H1 (cell line): ENCODE measurements around the gene MTX1. TPM values are rescaled to one million over a fixed set of nuclear protein-coding genes. Genes with fewer than 3 reads are reported as not detected.

Source experiments
- CTCF ChIA-PET: fragments of 300-600 bp; sonication (Branson Sonifier 250); formaldehyde crosslinking; loops from one replicate; lab custom pipeline; 2021; ENCODE audit not compliant: partially characterized antibody; lab: Charles Lee
- POLR2A ChIA-PET: fragments of 300-600 bp; sonication (Branson Sonifier 250); formaldehyde crosslinking; loops from one replicate; lab custom pipeline; 2021; ENCODE audit warnings: inconsistent platforms; ENCODE audit not compliant: partially characterized antibody; lab: Charles Lee
- DNase-seq, 2 experiments: peaks; one replicate each; pipeline versions ENCODE4 v3.0.0 to v3.0.0-alpha.2; 2010 to 2022; ENCODE audit warnings: low spot score in 2 of 2, low read depth in 1 of 2, mixed read lengths in 1 of 2
- FAIRE-seq: peaks from 2 replicates; lab custom pipeline; 2011; peaks lifted over from hg19 to GRCh38; lab: Jason Lieb, UNC
- H2AFZ ChIP-seq: 2 replicates; pipeline ENCODE4 v1.8.1; 2012; ENCODE audit warnings: low read length, inconsistent platforms
- H2AK5ac ChIP-seq: 2 replicates; pipeline ENCODE4 v1.6.1; 2013; ENCODE audit warnings: low read depth, low read length
- H2BK120ac ChIP-seq: replicated peaks from 2 replicates; pipeline ENCODE3; 2013; ENCODE audit warnings: low read depth, low read length, inconsistent platforms
- H2BK12ac ChIP-seq: 2 replicates; pipeline ENCODE4 v1.6.1; 2013; ENCODE audit warnings: low read depth, low read length
- H2BK15ac ChIP-seq: 2 replicates; pipeline ENCODE4 v1.6.1; 2013; ENCODE audit warnings: low read length
- H2BK20ac ChIP-seq: 2 replicates; pipeline ENCODE4 v1.6.1; 2013; ENCODE audit warnings: low read length
- H2BK5ac ChIP-seq: 2 replicates; pipeline ENCODE4 v1.6.1; 2013; ENCODE audit warnings: low read depth, low read length
- H3K14ac ChIP-seq: 2 replicates; pipeline ENCODE4 v1.6.1; 2013; ENCODE audit warnings: inconsistent platforms; ENCODE audit not compliant: insufficient read length
- H3K18ac ChIP-seq: 2 replicates; pipeline ENCODE4 v1.6.1; 2013; ENCODE audit warnings: low read length; ENCODE audit errors: extremely low read depth
- H3K23ac ChIP-seq: 2 replicates; pipeline ENCODE4 v1.6.1; 2013; ENCODE audit warnings: inconsistent platforms; ENCODE audit not compliant: insufficient read length
- H3K23me2 ChIP-seq: 2 replicates; pipeline ENCODE4 v1.6.1; 2013; ENCODE audit warnings: low read depth, low read length
- H3K27ac ChIP-seq: 2 replicates; pipeline ENCODE4 v1.6.1; 2011; ENCODE audit warnings: low read depth, low read length, inconsistent platforms
- H3K27me3 ChIP-seq, 4 experiments: replicated peaks in 1 of 4; 1 replicate in 1 of 4; 2 replicates in 3 of 4; pipeline versions ENCODE4 v1.6.1 to v1.8.1; 2011 to 2013; ENCODE audit warnings: low read length in 3 of 4, mild to moderate bottlenecking in 3 of 4, inconsistent platforms in 2 of 4, mixed read lengths in 2 of 4, moderate library complexity in 1 of 4; ENCODE audit not compliant: control insufficient read depth in 3 of 4, insufficient read depth in 3 of 4; ENCODE audit errors: extremely low read depth in 1 of 4
- H3K36me3 ChIP-seq, 4 experiments: 2 replicates each; pipeline versions ENCODE4 v1.6.1 to v1.8.1; 2011 to 2013; ENCODE audit warnings: mild to moderate bottlenecking in 4 of 4, low read length in 3 of 4, moderate library complexity in 2 of 4, control low read depth in 1 of 4, inconsistent platforms in 1 of 4; ENCODE audit not compliant: insufficient read depth in 4 of 4, control insufficient read depth in 2 of 4
- H3K4ac ChIP-seq: replicated peaks from 2 replicates; pipeline ENCODE3; 2013; ENCODE audit warnings: low read length, low read depth, mixed read lengths, inconsistent platforms; ENCODE audit not compliant: insufficient read length
- H3K4me1 ChIP-seq, 4 experiments: replicated peaks in 1 of 4; 1 replicate in 1 of 4; 2 replicates in 3 of 4; pipeline versions ENCODE4 v1.6.1 to v1.8.1; 2011 to 2013; ENCODE audit warnings: low read length in 3 of 4, inconsistent platforms in 2 of 4, mixed read lengths in 1 of 4; ENCODE audit not compliant: insufficient read depth in 4 of 4, control insufficient read depth in 3 of 4
- H3K4me2 ChIP-seq, 2 experiments: 2 replicates each; pipeline versions ENCODE4 v1.6.1 to v1.8.1; 2011 to 2013; ENCODE audit warnings: low read depth in 2 of 2, low read length in 2 of 2, control low read depth in 1 of 2, inconsistent platforms in 1 of 2, mild to moderate bottlenecking in 1 of 2; ENCODE audit not compliant: insufficient read depth in 1 of 2
- H3K4me3 ChIP-seq, 4 experiments: fragments of 200-600, 300-600 bp in 1 of 4; sonication (generic), shearing (Covaris generic), sonication (Bioruptor Twin) in 1 of 4; 2 replicates each; pipeline versions ENCODE4 v1.5.1 to v1.8.1; 2011 to 2016; ENCODE audit warnings: low read length in 4 of 4, low read depth in 3 of 4, control low read depth in 2 of 4, inconsistent platforms in 2 of 4, mild to moderate bottlenecking in 2 of 4, mixed read lengths in 1 of 4, moderate library complexity in 1 of 4; ENCODE audit not compliant: insufficient read depth in 2 of 4; ENCODE audit errors: extremely low read depth in 1 of 4
- H3K56ac ChIP-seq: replicated peaks from 2 replicates; pipeline ENCODE3; 2013; ENCODE audit warnings: low read depth, mild to moderate bottlenecking, mixed read lengths, low read length, inconsistent platforms; ENCODE audit not compliant: insufficient read length
- H3K79me1 ChIP-seq: 2 replicates; pipeline ENCODE4 v1.6.1; 2013; ENCODE audit warnings: low read depth, low read length, control low read depth
- H3K79me2 ChIP-seq, 2 experiments: 2 replicates each; pipeline versions ENCODE4 v1.6.1 to v1.8.1; 2012 to 2013; ENCODE audit warnings: low read length in 2 of 2, mild to moderate bottlenecking in 2 of 2, inconsistent platforms in 1 of 2; ENCODE audit not compliant: insufficient read depth in 2 of 2, control insufficient read depth in 1 of 2
- H3K9ac ChIP-seq, 4 experiments: replicated peaks in 1 of 4; 1 replicate in 1 of 4; 2 replicates in 3 of 4; pipeline versions ENCODE4 v1.6.1 to v1.8.1; 2011 to 2013; ENCODE audit warnings: low read depth in 3 of 4, low read length in 3 of 4, control low read depth in 2 of 4, mild to moderate bottlenecking in 2 of 4, moderate library complexity in 2 of 4, inconsistent platforms in 1 of 4; ENCODE audit errors: extremely low read depth in 1 of 4
- H3K9me3 ChIP-seq, 2 experiments: 2 replicates each; pipeline versions ENCODE4 v1.6.1 to v1.8.1; 2012 to 2013; ENCODE audit warnings: mild to moderate bottlenecking in 2 of 2, moderate library complexity in 2 of 2, control low read depth in 1 of 2, inconsistent platforms in 1 of 2, low read depth in 1 of 2, low read length in 1 of 2, mixed read lengths in 1 of 2; ENCODE audit not compliant: insufficient read depth in 2 of 2
- H4K20me1 ChIP-seq, 2 experiments: replicated peaks in 1 of 2; 2 replicates each; pipeline versions ENCODE3 to v1.8.1; 2011 to 2013; ENCODE audit warnings: inconsistent platforms in 2 of 2, low read length in 2 of 2, mild to moderate bottlenecking in 1 of 2; ENCODE audit not compliant: insufficient read depth in 2 of 2, control insufficient read depth in 1 of 2
- H4K5ac ChIP-seq: 2 replicates; pipeline ENCODE4 v1.6.1; 2013; ENCODE audit warnings: low read length, low read depth, mixed read lengths, inconsistent platforms; ENCODE audit not compliant: insufficient read length
- H4K8ac ChIP-seq: 2 replicates; pipeline ENCODE4 v1.8.0; 2013; ENCODE audit warnings: mild to moderate bottlenecking, moderate library complexity, low read length, inconsistent platforms; ENCODE audit not compliant: insufficient read depth; ENCODE audit errors: extremely low read depth
- H4K91ac ChIP-seq: replicated peaks from 2 replicates; pipeline ENCODE3; 2013; ENCODE audit warnings: low read length, mixed read lengths, inconsistent platforms; ENCODE audit not compliant: insufficient read length
- GTF2F1 ChIP-seq: IDR thresholded peaks from 2 replicates; pipeline ENCODE4 v1.6.1; 2012; ENCODE audit warnings: low read depth, low read length, improper control_type of control experiment, borderline replicate concordance
- NANOG ChIP-seq: IDR thresholded peaks from 2 replicates; pipeline ENCODE4 v1.6.1; 2011; ENCODE audit warnings: low read length, low read depth, mild to moderate bottlenecking, inconsistent platforms; ENCODE audit not compliant: insufficient read depth, poor library complexity, severe bottlenecking
- SRF ChIP-seq: IDR thresholded peaks from 2 replicates; pipeline ENCODE4 v1.6.1; 2011; ENCODE audit warnings: mild to moderate bottlenecking, low read depth, low read length, moderate library complexity
- WGBS, 2 experiments: shearing (Covaris generic) in 1 of 2; methylation state at CpG; one replicate each; pipeline versions ENCODE4 v1.1.6 to v1.1.7; 2013 to 2015; ENCODE audit warnings: low lambda C conversion rate in 2 of 2, mixed read lengths in 2 of 2, inconsistent platforms in 1 of 2, low coverage in 1 of 2, missing lambda C conversion rate in 1 of 2; ENCODE audit not compliant: insufficient replicate concordance in 2 of 2, insufficient coverage in 1 of 2, insufficient read length in 1 of 2; ENCODE audit errors: extremely low coverage in 1 of 2, missing lambda C conversion rate in 1 of 2; 5-methylcytosine and 5-hydroxymethylcytosine counted together
- polyA plus RNA-seq, 7 experiments: library from polyadenylated mRNA; depleted of rRNA in 3 of 7; stranded (reverse) in 5 of 7; unstranded in 2 of 7; fragments of >200 nt in 5 of 7; fragments of 200-250 nt in 2 of 7; gene quantifications; 1 replicate in 5 of 7; 2 replicates in 1 of 7; 4 replicates in 1 of 7; pipeline versions ENCODE4 v1.2.1 to v1.2.3, GENCODE V29; 2011 to 2013; ENCODE audit warnings: missing spikeins in 2 of 7, mixed read lengths in 2 of 7
- total RNA-seq: library from RNA; stranded (reverse); fragmentation: NEBNext Ultra II Directional; extraction: Animal tissue kit (Norgen Biotek cat#: 25700); gene quantifications from 2 replicates; pipeline ENCODE4 v1.2.1, GENCODE V29; 2021

MTX1 gene
- total and polyA plus RNA-seq, 2 of the 8 experiments (the other 6 are each of a cell fraction or from before 2014, with no cell fraction given), result 47.9 to 131 TPM

- H2AFZ ChIP-seq, result peak overlapping the region; percentile 28; the same call in 1 of the 2 replicates
- no peak overlapping the region for H3K23ac ChIP-seq
- no peak overlapping the region; the same call in 1 of the 2 replicates for H4K8ac ChIP-seq
- H3K9ac ChIP-seq, result peak overlapping the region in 3 of 4 experiments; percentile 88 to 95 (median 91); a peak in 6 of 7 replicates
- H3K9me3 ChIP-seq, result no peaks in the 10 kb centered on the region
- peak overlapping the region; percentile 91 for H3K27ac ChIP-seq
- H2BK15ac ChIP-seq, result peak overlapping the region; percentile 21
- H2BK120ac ChIP-seq, result peak overlapping the region; percentile 49
- H3K23me2 ChIP-seq, result 0 out of 2 replicates have a peak, but pooled peaks cover 10% of the 10 kb centered on the region
- peaks cover 0 to 9% of the 10 kb centered on the region in 2 experiments; a peak in 1 of 4 replicates for H3K79me2 ChIP-seq
- peaks cover 0 to 3% (median 0%) of the 10 kb centered on the region in 4 experiments; a peak in 1 of 8 replicates for H3K36me3 ChIP-seq
- CTCF ChIA-PET, result interaction anchor here (0.8 to 7.2 kb wide), 9 partner anchors 9 to 143 kb away, joined by 3 to 62 read pairs (median 4); partner anchors contain the start of genes MTX1 and THBS3
- H3K79me1 ChIP-seq, result no peaks in the 10 kb centered on the region
- H3K27me3 ChIP-seq, result peaks cover 0 to 2% (median 0%) of the 10 kb centered on the region in 4 experiments; a peak in 1 of 7 replicates
- peak overlapping the region; percentile 84; the same call in 1 of the 2 replicates for H2AK5ac ChIP-seq
- no peak overlapping the region for H2BK20ac ChIP-seq
- no peak overlapping the region for H3K56ac ChIP-seq
- H2BK5ac ChIP-seq, result peak overlapping the region; percentile 72
- H3K14ac ChIP-seq, result no peak overlapping the region
- no peak for DNase-seq
- H3K4me2 ChIP-seq, result peak overlapping the region; percentile 73 to 75
- peak overlapping the region; percentile 98 for H4K5ac ChIP-seq
- 60% methylated on average over 9 of the region's 9 CpGs; no CpG with 5 or more reads in 1 of the 2 experiments for WGBS, 2 experiments
- peaks cover 0 to 2% of the 10 kb centered on the region in 2 experiments for H4K20me1 ChIP-seq
- peak overlapping the region; percentile 48 to 83 (median 59); a peak in 7 of 8 replicates for H3K4me3 ChIP-seq
- peak overlapping the region; percentile 56; the same call in 1 of the 2 replicates for H2BK12ac ChIP-seq
- no peak for TF ChIP-seq SRF
- TF ChIP-seq GTF2F1, result no peak
- TF ChIP-seq NANOG, result no peak
- FAIRE-seq, result no peak
- H3K4me1 ChIP-seq, result peaks cover 0 to 14% (median 4%) of the 10 kb centered on the region in 4 experiments; a peak in 5 of 7 replicates
- H3K18ac ChIP-seq, result peak overlapping the region; percentile 80
- H3K4ac ChIP-seq, result peak overlapping the region; percentile 47
- H4K91ac ChIP-seq, result peak overlapping the region; percentile 17
- POLR2A ChIA-PET, result interaction anchor here (0.7 to 11.9 kb wide), 12 partner anchors 9 to 86 kb away, joined by 3 to 235 read pairs (median 6); partner anchors contain the start of genes MTX1, SCAMP3 and THBS3
Measured at GRCh38 chr1:155228096-155228427, 19.6 kb downstream of the MTX1 start.
